ENCODE data around the gene GARIN3.

GARIN3 gene

GRCh38 chr5:157155297-157155696 lies 10.8 kb downstream of the GARIN3 start:
- no peaks in the 10 kb centered on the region for H3K36me3 ChIP-seq (ENCODE audit: control insufficient read depth in 2 of 2, insufficient read depth in 1 of 2, low read length in 2 of 2)
- no peak overlapping the region for H3K4me3 ChIP-seq (ENCODE audit: low read depth, low read length)
- H3K9me3 ChIP-seq (ENCODE audit: control insufficient read depth, insufficient read depth, low read depth, low read length) = no peaks in the 10 kb centered on the region
- H3K4me1 ChIP-seq (ENCODE audit: control insufficient read depth, insufficient read depth, low read length) = no peaks in the 10 kb centered on the region
- POLR2A ChIA-PET = no interaction called here
- TF ChIP-seq ZNF560 (tag by site-specific recombination; IDR thresholded peaks at IDR 0.05; ENCODE audit: borderline replicate concordance) = no peak
- TF ChIP-seq KLF9 (tag by site-specific recombination; IDR thresholded peaks at IDR 0.05; ENCODE audit: low read depth) = no peak
- no peak for TF ChIP-seq ZNF785 (tag by site-specific recombination; IDR thresholded peaks at IDR 0.05)
- TF ChIP-seq ZNF23 (tag by site-specific recombination; IDR thresholded peaks at IDR 0.05; ENCODE audit: borderline replicate concordance) = no peak
- no peak for TF ChIP-seq ZNF830 (tag by site-specific recombination; IDR thresholded peaks at IDR 0.05; ENCODE audit: low read depth)
- no peak for TF ChIP-seq ZBTB48 (tag by site-specific recombination; IDR thresholded peaks at IDR 0.05)
- TF ChIP-seq SP7 (tag by site-specific recombination; IDR thresholded peaks at IDR 0.05) = no peak
- TF ChIP-seq ZBTB8A (tag by site-specific recombination; IDR thresholded peaks at IDR 0.05) = no peak
- TF ChIP-seq ZNF398 (tag by site-specific recombination; IDR thresholded peaks at IDR 0.05) = no peak
- TF ChIP-seq RBAK (tag by site-specific recombination; IDR thresholded peaks at IDR 0.05) = no peak
- TF ChIP-seq ZNF211 (tag by site-specific recombination; IDR thresholded peaks at IDR 0.05; ENCODE audit: low read depth) = no peak
- no peak overlapping the region for H3K27ac ChIP-seq (ENCODE audit: extremely low read depth, low read depth, low read length)
- CTCF ChIA-PET = interaction anchor here (0.5 to 0.8 kb wide), 2 partner anchors 29 to 173 kb away, joined by 3 read pairs; no protein-coding TSS in a partner anchor

GRCh38 chr5:157150995-157151394 lies 15.1 kb downstream of the GARIN3 start:
- Histone ChIP-seq H3K36me3 (ENCODE audit: control insufficient read depth in 2 of 2, insufficient read depth in 1 of 2, low read length in 2 of 2) (no peaks in the 10 kb centered on the region), H3K27ac (ENCODE audit: extremely low read depth, low read depth, low read length) (no peak overlapping the region), H3K9me3 (ENCODE audit: control insufficient read depth, insufficient read depth, low read depth, low read length) (no peaks in the 10 kb centered on the region), H3K4me3 (ENCODE audit: low read depth, low read length) (no peak overlapping the region), H3K4me1 (ENCODE audit: control insufficient read depth, insufficient read depth, low read length) (no peaks in the 10 kb centered on the region)
- TF ChIP-seq ZNF391 (tag by site-specific recombination; IDR thresholded peaks at IDR 0.05; ENCODE audit: borderline replicate concordance, low read depth) = no peak
- TF ChIP-seq HIC1 (tag by site-specific recombination; IDR thresholded peaks at IDR 0.05) = no peak
- no peak for TF ChIP-seq ZNF664 (tag by site-specific recombination; IDR thresholded peaks at IDR 0.05)
- CTCF ChIA-PET = no interaction called here
- POLR2A ChIA-PET = no interaction called here

GRCh38 chr5:157148734-157149615 lies 17.1 kb downstream of the GARIN3 start:
- Histone ChIP-seq H3K4me1 (ENCODE audit: control insufficient read depth, insufficient read depth, low read length) (no peaks in the 10 kb centered on the region), H3K9me3 (ENCODE audit: control insufficient read depth, insufficient read depth, low read depth, low read length) (no peaks in the 10 kb centered on the region), H3K36me3 (ENCODE audit: control insufficient read depth in 2 of 2, insufficient read depth in 1 of 2, low read length in 2 of 2) (no peaks in the 10 kb centered on the region), H3K27ac (ENCODE audit: extremely low read depth, low read depth, low read length) (no peak overlapping the region), H3K4me3 (ENCODE audit: low read depth, low read length) (no peak overlapping the region)
- TF ChIP-seq ZNF561 (tag by site-specific recombination; IDR thresholded peaks at IDR 0.05; ENCODE audit: borderline replicate concordance) = 0 out of 2 replicates have a peak, but pooled peaks have one; percentile 25
- no peak for TF ChIP-seq ZBTB11 (tag by site-specific recombination; conservative IDR thresholded peaks at IDR 0.05; ENCODE audit: low read depth)
- no peak for TF ChIP-seq ZNF623 (tag by site-specific recombination; IDR thresholded peaks at IDR 0.05)
- peak; percentile 61 for TF ChIP-seq ZNF654 (tag by site-specific recombination; IDR thresholded peaks at IDR 0.05; ENCODE audit: low read depth)
- TF ChIP-seq ZNF660 (tag by site-specific recombination; IDR thresholded peaks at IDR 0.05) = peak; percentile 75; the same call in 1 of the 2 replicates
- ChIA-PET POLR2A (no interaction called here), CTCF (interaction anchor here (0.6 to 2.8 kb wide), 31 partner anchors 9 to 1987 kb away, joined by 3 to 14 read pairs (median 4); partner anchors contain the start of gene LSM11)

All from HEK293 (cell line).